GM18499 (cell line): ENCODE measurements around the gene SGMS2.

Source experiments
- ATAC-seq: cut with Tn5 transposase; IDR thresholded peaks from one replicate; pipeline ENCODE4 v1.9.1; 2021; ENCODE audit warnings: moderate number of reproducible peaks; ENCODE audit not compliant: insufficient read depth, unreplicated experiment

SGMS2 gene

GRCh38 chr4:107824350-107825071 lies at the start of gene SGMS2:
Gene SGMS2 (plus strand): TSS chr4:107824932. CDS start chr4:107895554, 70,622 bp downstream.
- ATAC-seq = no peak

- ATAC-seq = no peak
These were observed 46.8 kb upstream of the SGMS2 start for GRCh38 chr4:107777890-107778289.

- no peak for ATAC-seq
These were observed 45.8 kb upstream of the SGMS2 start for GRCh38 chr4:107778784-107779530.

- ATAC-seq = no peak
These were observed 44.1 kb upstream of the SGMS2 start for GRCh38 chr4:107780665-107781064.

GRCh38 chr4:107791902-107792301 lies 32.8 kb upstream of the SGMS2 start:
- ATAC-seq = no peak

GRCh38 chr4:107792711-107793110 lies 32.0 kb upstream of the SGMS2 start:
- no peak for ATAC-seq

GRCh38 chr4:107793996-107794395 lies 30.7 kb upstream of the SGMS2 start:
- no peak for ATAC-seq

GRCh38 chr4:107799669-107800450 lies 24.9 kb upstream of the SGMS2 start:
- ATAC-seq = no peak

GRCh38 chr4:107800706-107801105 lies 24.0 kb upstream of the SGMS2 start:
- no peak for ATAC-seq

- no peak for ATAC-seq
These were observed 22.9 kb upstream of the SGMS2 start for GRCh38 chr4:107801766-107802211.

- ATAC-seq = no peak
These were observed 19.8 kb upstream of the SGMS2 start for GRCh38 chr4:107804956-107805355.

GRCh38 chr4:107806196-107806595 lies 18.5 kb upstream of the SGMS2 start:
- ATAC-seq = no peak

GRCh38 chr4:107808572-107808971 lies 16.2 kb upstream of the SGMS2 start:
- no peak for ATAC-seq

- ATAC-seq = no peak
These were observed 15.5 kb upstream of the SGMS2 start for GRCh38 chr4:107809210-107809609.

GRCh38 chr4:107814758-107815157 lies 10.0 kb upstream of the SGMS2 start:
- no peak for ATAC-seq

GRCh38 chr4:107815158-107815557 lies 9.6 kb upstream of the SGMS2 start:
- ATAC-seq = no peak

- ATAC-seq = no peak
These were observed 6.3 kb upstream of the SGMS2 start for GRCh38 chr4:107818301-107818910.

- ATAC-seq = no peak
These were observed 822 bp upstream of the SGMS2 start for GRCh38 chr4:107823870-107824349.

GRCh38 chr4:107825072-107825824 lies 516 bp downstream of the SGMS2 start:
- ATAC-seq = no peak
